ENCODE results near the gene PXK.

Gene PXK

GRCh38 chr3:58291671-58292338 lies 40.9 kb upstream of the PXK start:
- ChIA-PET CTCF (interaction anchor here (0.7 to 19.9 kb wide), 6 partner anchors 9 to 109 kb away, joined by 3 to 1062 read pairs (median 8); partner anchors contain the start of genes HTD2 and RPP14), POLR2A (interaction anchor here (1.1 kb wide), 1 partner anchor 15 kb away, joined by 4 read pairs; the partner anchor contains the start of genes HTD2 and RPP14)
- no peak for DNase-seq (ENCODE audit: low read depth, low spot score)
- TF ChIP-seq, protein P1, sequence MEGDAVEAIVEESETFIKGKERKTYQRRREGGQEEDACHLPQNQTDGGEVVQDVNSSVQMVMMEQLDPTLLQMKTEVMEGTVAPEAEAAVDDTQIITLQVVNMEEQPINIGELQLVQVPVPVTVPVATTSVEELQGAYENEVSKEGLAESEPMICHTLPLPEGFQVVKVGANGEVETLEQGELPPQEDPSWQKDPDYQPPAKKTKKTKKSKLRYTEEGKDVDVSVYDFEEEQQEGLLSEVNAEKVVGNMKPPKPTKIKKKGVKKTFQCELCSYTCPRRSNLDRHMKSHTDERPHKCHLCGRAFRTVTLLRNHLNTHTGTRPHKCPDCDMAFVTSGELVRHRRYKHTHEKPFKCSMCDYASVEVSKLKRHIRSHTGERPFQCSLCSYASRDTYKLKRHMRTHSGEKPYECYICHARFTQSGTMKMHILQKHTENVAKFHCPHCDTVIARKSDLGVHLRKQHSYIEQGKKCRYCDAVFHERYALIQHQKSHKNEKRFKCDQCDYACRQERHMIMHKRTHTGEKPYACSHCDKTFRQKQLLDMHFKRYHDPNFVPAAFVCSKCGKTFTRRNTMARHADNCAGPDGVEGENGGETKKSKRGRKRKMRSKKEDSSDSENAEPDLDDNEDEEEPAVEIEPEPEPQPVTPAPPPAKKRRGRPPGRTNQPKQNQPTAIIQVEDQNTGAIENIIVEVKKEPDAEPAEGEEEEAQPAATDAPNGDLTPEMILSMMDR (IDR thresholded peaks at IDR 0.05; ENCODE audit: insufficient read depth, low read length, missing control alignments): no peak
- H3K4me3 ChIP-seq (ENCODE audit: low read depth, low read length): no peak overlapping the region

- no peak for DNase-seq (ENCODE audit: low read depth, low spot score)
- TF ChIP-seq, protein P1 (IDR thresholded peaks at IDR 0.05; ENCODE audit: insufficient read depth, low read length, missing control alignments): no peak
- ChIA-PET POLR2A (no interaction called here), CTCF (interaction anchor here (0.7 to 19.9 kb wide), 6 partner anchors 8 to 110 kb away, joined by 3 to 1062 read pairs (median 8); partner anchors contain the start of genes HTD2 and RPP14)
- H3K4me3 ChIP-seq (ENCODE audit: low read depth, low read length): no peak overlapping the region
Measured at GRCh38 chr3:58292866-58293265, 39.8 kb upstream of the PXK start.

DNA sequence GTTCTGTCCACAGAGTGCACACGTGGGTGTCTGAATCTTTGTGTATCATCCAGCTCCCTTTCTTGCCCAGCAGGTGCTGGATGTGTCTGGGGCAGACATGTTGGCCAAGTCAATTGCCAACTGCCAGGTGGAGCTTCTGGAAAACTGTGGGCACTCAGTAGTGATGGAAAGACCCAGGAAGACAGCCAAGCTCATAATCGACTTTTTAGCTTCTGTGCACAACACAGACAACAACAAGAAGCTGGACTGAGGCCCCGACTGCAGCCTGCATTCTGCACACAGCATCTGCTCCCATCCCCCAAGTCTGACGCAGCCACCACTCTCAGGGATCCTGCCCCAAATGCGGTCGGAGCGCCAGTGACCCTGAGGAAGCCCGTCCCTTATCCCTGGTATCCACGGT lies 39.2 kb upstream of the PXK start:
- POLR2A ChIA-PET: no interaction called here
- no peak for DNase-seq (ENCODE audit: low read depth, low spot score)
- H3K4me3 ChIP-seq (ENCODE audit: low read depth, low read length): no peak overlapping the region
- CTCF ChIA-PET: interaction anchor here (1.1 to 19.9 kb wide), 4 partner anchors 9 to 111 kb away, joined by 3 to 1062 read pairs (median 38); partner anchors contain the start of genes HTD2 and RPP14
- TF ChIP-seq, protein P1 (IDR thresholded peaks at IDR 0.05; ENCODE audit: insufficient read depth, low read length, missing control alignments): no peak

DNA sequence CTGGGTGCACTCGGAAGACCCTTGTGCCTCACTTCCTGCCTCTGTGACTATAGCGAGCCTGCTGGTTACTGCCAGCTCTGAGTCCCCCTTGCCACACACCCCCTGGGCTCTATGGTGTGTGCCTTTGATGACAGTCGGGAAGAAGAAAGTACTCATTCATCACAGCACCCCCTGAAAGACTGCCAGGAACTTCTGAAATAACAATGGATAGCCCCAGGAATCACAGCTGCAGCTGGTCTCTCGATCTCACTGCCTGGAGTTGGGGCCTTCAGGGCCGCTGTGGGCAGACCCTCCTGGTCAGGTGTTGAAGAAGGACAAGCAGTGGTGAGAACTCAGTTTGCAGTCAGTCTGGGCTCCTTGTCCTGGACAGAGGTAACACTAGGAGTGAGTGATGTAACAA lies 36.4 kb upstream of the PXK start:
- CTCF ChIA-PET: interaction anchor here (1.0 to 19.9 kb wide), 5 partner anchors 10 to 113 kb away, joined by 3 to 1062 read pairs (median 3); partner anchors contain the start of genes HTD2 and RPP14

DNA sequence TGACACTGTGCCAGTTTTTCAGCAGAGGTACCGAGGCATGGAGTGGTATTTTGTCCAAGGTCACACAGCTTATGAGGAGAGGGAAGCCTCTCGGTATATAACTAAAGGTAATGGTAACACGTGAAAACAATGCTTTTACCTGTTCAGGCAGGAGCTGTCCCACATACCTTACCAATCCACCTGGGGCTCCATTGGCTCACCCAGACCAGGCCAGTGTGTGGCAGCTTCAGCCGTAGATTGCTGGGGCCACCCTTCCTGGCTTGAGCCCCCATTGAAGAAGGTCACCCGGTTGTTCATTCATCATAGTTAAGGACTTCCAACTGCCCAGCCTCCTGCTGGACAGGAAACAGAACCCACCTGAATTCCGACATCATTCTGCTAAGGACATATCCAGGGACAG lies 35.8 kb upstream of the PXK start:
- TF ChIP-seq, protein P1 (IDR thresholded peaks at IDR 0.05; ENCODE audit: insufficient read depth, low read length, missing control alignments): no peak
- DNase-seq (ENCODE audit: low read depth, low spot score): no peak
- POLR2A ChIA-PET: no interaction called here
- CTCF ChIA-PET: interaction anchor here (1.0 to 19.9 kb wide), 4 partner anchors 10 to 114 kb away, joined by 3 to 1062 read pairs (median 38); partner anchors contain the start of genes HTD2 and RPP14
- H3K4me3 ChIP-seq (ENCODE audit: low read depth, low read length): no peak overlapping the region

More for the DNA sequence above, 36.4 kb upstream of the PXK start:
- no peak for DNase-seq (ENCODE audit: low read depth, low spot score)
- TF ChIP-seq, protein P1 (IDR thresholded peaks at IDR 0.05; ENCODE audit: insufficient read depth, low read length, missing control alignments): no peak
- H3K4me3 ChIP-seq (ENCODE audit: low read depth, low read length): no peak overlapping the region
- POLR2A ChIA-PET: no interaction called here

DNA sequence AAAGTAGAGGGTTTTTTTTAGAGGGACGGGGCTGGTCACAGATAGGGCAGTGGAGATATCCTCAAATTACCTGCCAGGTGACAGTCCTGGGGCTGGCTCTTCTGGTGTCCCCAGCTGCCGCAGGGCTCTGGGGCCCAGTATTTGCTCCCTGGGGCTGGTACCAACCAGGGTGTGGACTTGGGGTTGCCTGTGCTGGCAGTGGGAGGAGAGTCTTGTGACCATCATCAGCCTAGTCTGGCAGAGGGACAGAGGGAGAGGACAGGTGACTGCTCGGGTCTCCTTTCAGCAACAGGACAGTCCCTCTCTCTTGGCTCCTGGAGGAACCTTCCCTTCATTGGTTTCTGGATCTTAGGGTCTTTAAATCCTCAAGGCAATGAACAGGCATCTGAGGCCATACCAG lies 34.5 kb upstream of the PXK start:
- H3K4me3 ChIP-seq (ENCODE audit: low read depth, low read length): no peak overlapping the region
- TF ChIP-seq, protein P1 (IDR thresholded peaks at IDR 0.05; ENCODE audit: insufficient read depth, low read length, missing control alignments): no peak
- POLR2A ChIA-PET: no interaction called here
- no peak for DNase-seq (ENCODE audit: low read depth, low spot score)
- CTCF ChIA-PET: interaction anchor here (0.6 to 19.9 kb wide), 10 partner anchors 8 to 362 kb away, joined by 3 to 1062 read pairs (median 4); partner anchors contain the start of genes HTD2 and RPP14
